Tibial nerve (tissue), 4 donors: ENCODE data around the gene STK10. TPM values are rescaled to one million over a fixed set of nuclear protein-coding genes. Genes with fewer than 3 reads are reported as not detected.

Source experiments
- DNase-seq, 2 donors: peaks; one replicate each; pipeline ENCODE4 v3.0.0-alpha.2; 2019; ENCODE audit warnings: low spot score in 2 of 2
- H3K27ac ChIP-seq, 4 donors: fragments of 200-600 bp; sonication (generic) in 3 of 4; one replicate each; pipeline ENCODE4 v1.5.1; 2017 to 2019; ENCODE audit warnings: mild to moderate bottlenecking in 1 of 4
- H3K27me3 ChIP-seq, 2 donors: fragments of 200-600 bp; sonication (generic) in 1 of 2; one replicate each; pipeline versions ENCODE4 v1.5.1 to v1.6.0; 2017 to 2019
- H3K36me3 ChIP-seq, 3 donors: fragments of 200-600 bp; sonication (generic); one replicate each; pipeline ENCODE4 v1.5.1; 2018 to 2019
- H3K4me1 ChIP-seq, 4 donors: fragments of 200-600 bp; sonication (generic) in 3 of 4; one replicate each; pipeline ENCODE4 v1.5.1; 2017 to 2019
- H3K4me3 ChIP-seq, 4 donors: fragments of 200-600 bp; sonication (generic) in 3 of 4; one replicate each; pipeline ENCODE4 v1.5.1; 2017 to 2019; ENCODE audit warnings: mild to moderate bottlenecking in 1 of 4, moderate library complexity in 1 of 4
- H3K9me3 ChIP-seq, 4 donors: fragments of 200-600 bp; sonication (generic) in 3 of 4; one replicate each; pipeline ENCODE4 v1.5.1; 2017 to 2019
- EP300 ChIP-seq, 2 donors: sonication (generic); formaldehyde crosslinking; IDR thresholded peaks; one replicate each; pipeline ENCODE4 v1.6.1; 2017; ENCODE audit warnings: antibody characterized with exemption in 2 of 2, mild to moderate bottlenecking in 1 of 2
- POLR2A ChIP-seq, 2 donors: fragments of 450-650 bp; IDR thresholded peaks; one replicate each; pipeline ENCODE4 v1.6.1; 2017; ENCODE audit warnings: antibody characterized with exemption in 2 of 2, mild to moderate bottlenecking in 2 of 2, moderate library complexity in 2 of 2
- WGBS, 2 donors: methylation state at CpG; one replicate each; pipeline ENCODE4 v1.1.5; 2018; 5-methylcytosine and 5-hydroxymethylcytosine counted together
- total RNA-seq, 4 donors: library from RNA; depleted of rRNA; stranded (reverse); fragments of >200 nt; gene quantifications; one replicate each; pipeline ENCODE4 v1.1.0, GENCODE V29; 2016
- TF ChIP-seq, protein P1 (sequence below), 5 experiments: fragments of 200-600 bp in 3 of 5; fragments of 450-650 bp in 2 of 5; sonication (generic) in 3 of 5; IDR thresholded peaks; one replicate each; pipeline ENCODE4 v1.5.1; 2016 to 2019; ENCODE audit warnings: antibody characterized with exemption in 5 of 5, mild to moderate bottlenecking in 3 of 5, moderate library complexity in 2 of 5

STK10 gene
- total RNA-seq, 4 donors from 2014 or later = 35.4 to 75.6 (median 48.0) TPM

DNA sequence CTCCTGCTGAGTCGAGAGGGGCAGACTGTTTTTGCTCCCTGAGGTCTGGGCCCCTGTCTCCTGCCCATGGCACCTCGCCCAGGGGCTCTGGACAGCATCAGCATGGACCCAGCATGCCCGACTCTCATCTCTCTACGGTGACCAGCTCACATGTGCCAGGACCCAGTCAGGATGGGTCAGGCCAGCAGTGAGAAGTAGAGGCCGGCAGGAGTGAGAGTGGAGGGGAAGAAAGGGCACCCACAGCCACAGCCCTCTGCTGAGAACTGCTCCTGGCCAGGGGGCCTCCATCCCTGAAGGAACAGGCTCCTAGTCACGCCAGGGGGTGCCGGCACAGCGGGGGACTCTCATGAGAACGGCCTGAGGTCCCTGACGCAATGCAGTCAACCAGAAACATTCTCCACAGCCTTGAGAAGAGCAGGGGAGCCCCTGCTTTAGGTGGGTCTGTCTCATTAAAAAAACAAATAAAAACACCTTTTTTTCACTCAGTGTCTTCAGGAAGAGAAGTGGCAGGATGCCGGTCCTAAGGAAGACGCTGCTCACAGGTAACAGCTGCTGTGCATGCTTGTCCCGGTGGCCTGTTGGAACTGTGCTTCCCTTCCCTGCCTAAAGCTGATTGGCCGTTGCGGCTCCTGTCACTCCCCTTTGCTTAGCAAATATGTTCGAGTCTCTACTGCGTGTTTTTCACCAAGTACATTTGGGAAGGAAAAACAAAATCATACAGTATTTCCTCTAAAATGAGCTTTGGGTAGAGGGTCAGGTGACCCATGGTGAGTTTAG, 95.9 kb downstream of the STK10 start:
- no peak for DNase-seq
- TF ChIP-seq, protein P1, sequence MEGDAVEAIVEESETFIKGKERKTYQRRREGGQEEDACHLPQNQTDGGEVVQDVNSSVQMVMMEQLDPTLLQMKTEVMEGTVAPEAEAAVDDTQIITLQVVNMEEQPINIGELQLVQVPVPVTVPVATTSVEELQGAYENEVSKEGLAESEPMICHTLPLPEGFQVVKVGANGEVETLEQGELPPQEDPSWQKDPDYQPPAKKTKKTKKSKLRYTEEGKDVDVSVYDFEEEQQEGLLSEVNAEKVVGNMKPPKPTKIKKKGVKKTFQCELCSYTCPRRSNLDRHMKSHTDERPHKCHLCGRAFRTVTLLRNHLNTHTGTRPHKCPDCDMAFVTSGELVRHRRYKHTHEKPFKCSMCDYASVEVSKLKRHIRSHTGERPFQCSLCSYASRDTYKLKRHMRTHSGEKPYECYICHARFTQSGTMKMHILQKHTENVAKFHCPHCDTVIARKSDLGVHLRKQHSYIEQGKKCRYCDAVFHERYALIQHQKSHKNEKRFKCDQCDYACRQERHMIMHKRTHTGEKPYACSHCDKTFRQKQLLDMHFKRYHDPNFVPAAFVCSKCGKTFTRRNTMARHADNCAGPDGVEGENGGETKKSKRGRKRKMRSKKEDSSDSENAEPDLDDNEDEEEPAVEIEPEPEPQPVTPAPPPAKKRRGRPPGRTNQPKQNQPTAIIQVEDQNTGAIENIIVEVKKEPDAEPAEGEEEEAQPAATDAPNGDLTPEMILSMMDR (IDR thresholded peaks at IDR 0.05) = no peak
- TF ChIP-seq EP300 (IDR thresholded peaks at IDR 0.05) = no peak
- Histone ChIP-seq H3K9me3 (no peaks in the 10 kb centered on the region), H3K27ac (no peak overlapping the region), H3K27me3 (no peaks in the 10 kb centered on the region), H3K4me3 (no peak overlapping the region), H3K4me1 (peaks cover 0 to 11% (median 0%) of the 10 kb centered on the region in 4 donors), H3K36me3 (peaks cover 0 to 84% (median 0%) of the 10 kb centered on the region in 3 donors)
- 87 to 95% methylated on average over 17 of the region's 17 CpGs for WGBS, 2 donors

DNA sequence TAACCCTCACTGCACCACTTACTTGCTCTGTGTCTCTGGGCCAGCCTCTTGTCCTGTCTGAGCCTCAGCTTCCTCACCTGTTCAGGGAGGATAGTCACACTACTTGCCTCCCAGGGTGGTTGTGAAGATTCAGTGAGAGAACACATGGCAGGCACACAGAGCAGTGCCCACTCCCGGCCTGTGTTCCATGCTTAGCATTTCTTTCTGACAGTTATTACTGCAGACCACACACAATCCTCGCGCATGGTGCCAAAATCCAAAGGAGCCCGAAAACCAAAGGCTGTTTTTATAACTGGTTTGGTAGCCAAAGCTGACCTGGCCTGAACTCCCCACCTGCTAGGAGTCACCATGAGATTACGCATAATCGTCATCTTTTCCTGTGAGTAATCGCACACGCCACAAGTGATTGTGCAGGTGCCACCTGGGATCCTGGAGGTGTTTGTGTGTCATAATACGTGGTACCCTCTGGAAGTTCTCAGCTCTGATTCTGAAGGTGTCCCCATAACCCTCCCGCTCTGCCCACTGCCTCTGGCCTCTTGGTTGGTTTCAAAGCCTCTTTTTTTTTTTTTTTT, 97.0 kb downstream of the STK10 start:
- TF ChIP-seq POLR2A (IDR thresholded peaks at IDR 0.05) = no peak
- TF ChIP-seq EP300 (IDR thresholded peaks at IDR 0.05) = no peak
- TF ChIP-seq, protein P1 (IDR thresholded peaks at IDR 0.05) = no peak

DNA sequence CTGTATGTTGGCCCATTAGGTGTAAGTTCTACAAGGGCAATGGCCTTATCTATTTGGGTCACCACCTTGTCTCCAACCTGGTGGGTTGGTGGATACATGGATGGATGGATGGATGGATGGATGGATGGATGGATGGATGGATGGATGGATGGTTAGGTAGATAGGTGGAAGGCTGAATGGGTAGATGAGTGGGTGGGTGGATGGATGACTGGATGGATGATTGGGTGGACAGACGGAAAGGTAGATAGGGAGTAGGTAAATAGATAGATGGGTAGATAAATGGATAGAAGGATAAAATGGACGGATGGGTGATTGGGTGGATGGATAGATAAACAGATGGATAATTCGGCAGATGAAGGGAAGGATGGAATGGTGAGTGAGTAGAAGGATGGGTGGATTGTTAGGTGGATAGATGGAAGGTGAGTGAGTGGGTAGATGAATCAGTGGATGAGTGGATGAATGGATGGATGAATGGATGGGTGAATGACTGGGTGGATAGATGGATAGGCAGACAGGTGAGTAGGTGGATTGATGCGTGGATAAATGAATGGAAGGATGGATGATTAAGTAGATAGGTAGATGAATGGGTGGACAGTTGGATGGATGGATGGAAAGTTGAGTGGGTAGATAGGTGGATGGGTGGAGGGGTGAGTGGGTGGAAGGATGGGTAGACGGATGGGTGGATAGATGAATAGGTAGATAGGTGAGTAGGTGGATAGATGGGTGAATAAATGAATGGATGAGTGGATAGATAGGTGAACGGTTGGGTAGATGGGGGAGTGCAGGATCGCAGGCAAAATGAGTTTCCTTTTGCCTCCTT, 98.5 kb downstream of the STK10 start:
- Histone ChIP-seq H3K4me1 (peaks cover 0 to 7% (median 0%) of the 10 kb centered on the region in 4 donors), H3K36me3 (peaks cover 0 to 63% (median 0%) of the 10 kb centered on the region in 3 donors), H3K4me3 (no peak overlapping the region), H3K9me3 (no peaks in the 10 kb centered on the region), H3K27ac (no peak overlapping the region), H3K27me3 (no peaks in the 10 kb centered on the region)
- DNase-seq = no peak
- 93 to 95% methylated on average over 7 of the region's 7 CpGs for WGBS, 2 donors
- no peak for TF ChIP-seq POLR2A (IDR thresholded peaks at IDR 0.05)
- TF ChIP-seq, protein P1 (IDR thresholded peaks at IDR 0.05) = no peak
- TF ChIP-seq EP300 (IDR thresholded peaks at IDR 0.05) = no peak

More for the DNA sequence above, 97.0 kb downstream of the STK10 start:
- Histone ChIP-seq H3K27ac (no peak overlapping the region), H3K36me3 (peaks cover 0 to 74% (median 0%) of the 10 kb centered on the region in 3 donors), H3K4me3 (no peak overlapping the region), H3K4me1 (peaks cover 0 to 12% (median 0%) of the 10 kb centered on the region in 4 donors), H3K27me3 (no peaks in the 10 kb centered on the region), H3K9me3 (no peaks in the 10 kb centered on the region)
- WGBS, 2 donors = 88 to 91% methylated on average over 10 of the region's 10 CpGs
- no peak for DNase-seq

DNA sequence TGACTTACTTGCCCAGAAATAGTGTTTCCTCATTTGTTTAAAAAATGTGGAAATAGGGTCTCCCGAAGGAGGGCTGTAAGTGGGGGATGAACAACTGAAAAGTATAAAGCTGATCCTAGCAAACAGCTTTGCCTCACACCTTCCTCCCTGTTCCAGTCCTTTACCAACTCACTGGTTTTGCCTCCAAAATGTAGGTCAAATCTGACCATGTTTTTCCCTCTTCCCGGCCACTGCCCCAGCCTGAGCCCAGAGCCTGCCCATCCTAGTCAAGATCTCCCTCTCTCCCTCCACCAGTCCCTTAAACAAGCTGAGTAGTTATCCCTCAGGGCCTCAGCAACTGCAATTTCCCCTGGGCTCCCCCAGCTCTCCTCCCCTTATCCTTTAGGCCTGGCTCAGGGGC, 99.2 kb downstream of the STK10 start:
- TF ChIP-seq POLR2A (IDR thresholded peaks at IDR 0.05) (no peak), EP300 (IDR thresholded peaks at IDR 0.05) (no peak)
- TF ChIP-seq, protein P1 (IDR thresholded peaks at IDR 0.05) = no peak
- WGBS, 2 donors = 91 to 93% methylated on average over 2 of the region's 2 CpGs
- no peak overlapping the region for H3K27ac ChIP-seq
- no peaks in the 10 kb centered on the region for H3K27me3 ChIP-seq
- H3K36me3 ChIP-seq = peaks cover 0 to 56% (median 0%) of the 10 kb centered on the region in 3 donors
- no peak overlapping the region for H3K4me3 ChIP-seq
- DNase-seq = no peak
- H3K9me3 ChIP-seq = no peaks in the 10 kb centered on the region
- peaks cover 0 to 7% (median 0%) of the 10 kb centered on the region in 4 donors for H3K4me1 ChIP-seq
